HG03175 (cell line): ENCODE results near the gene AGBL5.
A peak's percentile ranks its signal among the peaks of the same experiment; 100 is the strongest.

ENCODE experiments used
- ATAC-seq: cut with Tn5 transposase; IDR thresholded peaks from one replicate; pipeline ENCODE4 v1.9.1; 2021; ENCODE audit warnings: mild to moderate bottlenecking, moderate library complexity; ENCODE audit not compliant: unreplicated experiment

The AGBL5 gene

GRCh38 chr2:27076323-27076722, 24.9 kb downstream of the AGBL5 start:
- ATAC-seq: no peak

- no peak for ATAC-seq
These were observed 25.8 kb downstream of the AGBL5 start for GRCh38 chr2:27077231-27077630.

GRCh38 chr2:27078267-27079194, 27.1 kb downstream of the AGBL5 start, which contains the start of gene EMILIN1:
EMILIN1 (plus strand) TSS chr2:27078615; CDS start chr2:27079066, 451 bp downstream.
- ATAC-seq: no peak

GRCh38 chr2:27079233-27080139, 28.0 kb downstream of the AGBL5 start:
- ATAC-seq: no peak

- ATAC-seq: no peak
These were observed 28.6 kb downstream of the AGBL5 start for GRCh38 chr2:27080140-27080469.

- no peak for ATAC-seq
These were observed 29.1 kb downstream of the AGBL5 start for GRCh38 chr2:27080603-27080936.

- ATAC-seq: no peak
These were observed 30.7 kb downstream of the AGBL5 start for GRCh38 chr2:27081984-27082772.

- ATAC-seq: no peak
These were observed 31.4 kb downstream of the AGBL5 start for GRCh38 chr2:27082773-27083409.

- ATAC-seq: no peak
These were observed 32.2 kb downstream of the AGBL5 start for GRCh38 chr2:27083410-27084296.

- ATAC-seq: no peak
These were observed 33.0 kb downstream of the AGBL5 start for GRCh38 chr2:27084297-27085061.

- no peak for ATAC-seq
These were observed 33.7 kb downstream of the AGBL5 start for GRCh38 chr2:27085062-27085672.

- ATAC-seq: no peak
These were observed 34.2 kb downstream of the AGBL5 start for GRCh38 chr2:27085673-27086089.

- ATAC-seq: peak; percentile 83
These were observed 34.7 kb downstream of the AGBL5 start for GRCh38 chr2:27086090-27086723.

- no peak for ATAC-seq
These were observed 35.5 kb downstream of the AGBL5 start, which contains the start of gene KHK for GRCh38 chr2:27086724-27087593. KHK (plus strand) TSS chr2:27086772; CDS start chr2:27087260, 488 bp downstream.

- no peak for ATAC-seq
These were observed 36.4 kb downstream of the AGBL5 start for GRCh38 chr2:27087823-27088410.

GRCh38 chr2:27088634-27089033, 37.2 kb downstream of the AGBL5 start:
- no peak for ATAC-seq
